Measurements from ENCODE around the gene CMC2. TPM values are rescaled to one million over a fixed set of nuclear protein-coding genes. Genes with fewer than 3 reads are reported as not detected.

The CMC2 gene
- total RNA-seq, 1 experiment from 2014 or later: 64.2 TPM

GRCh38 chr16:81040842-81041241 is 34.2 kb upstream of the CMC2 start:
- Histone ChIP-seq H3K14ac (ENCODE audit: insufficient read depth, low read length) (no peak overlapping the region), H2BK120ac (ENCODE audit: low read depth, low read length, poor library complexity, severe bottlenecking) (no peak overlapping the region), H3K18ac (ENCODE audit: insufficient read length, low read depth, low read length) (no peak overlapping the region), H2AK5ac (ENCODE audit: insufficient read length, low read length) (no peak overlapping the region), H3K4ac (ENCODE audit: low read depth, low read length) (no peak overlapping the region), H3K56ac (ENCODE audit: insufficient read length, low read depth, low read length) (no peak overlapping the region), H3T11ph (ENCODE audit: low read length) (no peak overlapping the region), H2BK20ac (ENCODE audit: low read depth, low read length, poor library complexity, severe bottlenecking) (no peak overlapping the region), H3K9me3 (ENCODE audit: control insufficient read depth, low read depth, low read length) (no peaks in the 10 kb centered on the region), H3K4me1 (ENCODE audit: insufficient read depth, low read length) (0 out of 2 replicates have a peak, but pooled peaks cover 5% of the 10 kb centered on the region), H3K27ac (ENCODE audit: insufficient read length, low read depth, low read length) (no peak overlapping the region), H4K20me1 (ENCODE audit: control insufficient read depth, insufficient read depth, insufficient read length) (no peaks in the 10 kb centered on the region), H3K9ac (ENCODE audit: extremely low read depth, insufficient read length, low read length) (no peak overlapping the region), H4K8ac (replicated peaks; ENCODE audit: insufficient read length, low read depth, low read length) (no peak overlapping the region), H3K23ac (ENCODE audit: insufficient read length, low read depth, low read length) (no peak overlapping the region), H2BK5ac (ENCODE audit: insufficient read length, low read length) (no peak overlapping the region), H2AFZ (ENCODE audit: low read length) (no peak overlapping the region), H3K27me3 (ENCODE audit: insufficient read depth, low read length) (no peaks in the 10 kb centered on the region), H3K79me2 (ENCODE audit: insufficient read depth, low read length) (peaks cover 8% of the 10 kb centered on the region; the same call in 1 of the 2 replicates), H2BK12ac (ENCODE audit: insufficient read length, low read depth, low read length) (no peak overlapping the region), H4K91ac (ENCODE audit: insufficient read length, low read depth, low read length) (no peak overlapping the region), H2BK15ac (ENCODE audit: low read depth, low read length) (no peak overlapping the region), H3K79me1 (ENCODE audit: insufficient read depth, low read depth, low read length, poor library complexity, severe bottlenecking) (peaks cover 3% of the 10 kb centered on the region), H3K4me2 (ENCODE audit: insufficient read depth, insufficient read length, low read length) (no peak overlapping the region), H4K5ac (ENCODE audit: insufficient read length, low read depth, low read length) (no peak overlapping the region), H3K23me2 (ENCODE audit: insufficient read length, low read depth, low read length, poor library complexity, severe bottlenecking) (peaks cover 7% of the 10 kb centered on the region)
- WGBS (ENCODE audit: extremely low coverage, insufficient read length, low lambda C conversion rate): no CpG with 5 or more reads among the region's 5 CpGs
- peaks cover 14 to 17% of the 10 kb centered on the region in 2 experiments for H3K4me1 Mint-ChIP-seq
- peaks cover 38 to 73% (median 73%) of the 10 kb centered on the region in 3 experiments; a peak in 6 of 7 replicates for H3K36me3 Mint-ChIP-seq (ENCODE audit: insufficient read depth in 1 of 3, low read depth in 3 of 3)
- no peak overlapping the region for H3K4me3 Mint-ChIP-seq
- H3K27me3 Mint-ChIP-seq (ENCODE audit: low read depth): no peaks in the 10 kb centered on the region
- no peak for TF ChIP-seq CTCF (conservative IDR thresholded peaks at IDR 0.05)
- H3K9me3 Mint-ChIP-seq: no peaks in the 10 kb centered on the region
- DNase-seq: no peak
- H3K27ac Mint-ChIP-seq: peak overlapping the region in 2 of 3 experiments; percentile 21 to 25; a peak in 1 of 7 replicates
